Bone marrow (tissue), 2 donors: ENCODE measurements around the gene NAA15.
"Not testable (repeated sequence)": the region's sequence is repeated elsewhere in the genome, so short reads cannot be mapped to it uniquely, and the experiment has no call there.

Source experiments
- DNase-seq, 2 donors: peaks; one replicate each; lab custom pipeline; 2025; lab: John Stamatoyannopoulos, UW

Gene NAA15

GRCh38 chr4:139367421-139368090 lies 66.3 kb downstream of the NAA15 start:
- no peak for DNase-seq

GRCh38 chr4:139368998-139369397 lies 67.7 kb downstream of the NAA15 start:
- no peak for DNase-seq

- no peak for DNase-seq
Measured at GRCh38 chr4:139374251-139374650, 72.9 kb downstream of the NAA15 start.

GRCh38 chr4:139386421-139386820 lies 85.1 kb downstream of the NAA15 start:
- DNase-seq, result no peak

DNA sequence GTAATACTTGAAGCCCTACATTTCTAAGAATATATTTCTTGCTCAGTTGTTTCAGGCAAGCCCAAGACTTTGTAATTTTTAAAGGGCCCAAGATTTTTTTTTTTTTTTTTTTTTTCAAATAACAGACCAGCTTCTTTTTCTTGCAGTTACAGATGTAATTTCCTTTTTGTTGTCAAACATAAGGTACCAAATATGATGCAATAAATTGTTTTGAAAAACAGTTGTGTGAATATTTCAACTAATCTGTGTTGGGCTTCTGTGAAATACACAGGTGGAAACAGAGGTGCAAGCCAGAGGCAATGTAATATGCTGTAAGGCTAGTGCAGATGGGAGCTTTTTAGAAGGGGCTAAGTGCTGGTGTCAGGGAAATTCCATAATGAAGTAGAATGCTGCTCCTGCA lies 87.8 kb downstream of the NAA15 start:
- DNase-seq, result no peak

DNA sequence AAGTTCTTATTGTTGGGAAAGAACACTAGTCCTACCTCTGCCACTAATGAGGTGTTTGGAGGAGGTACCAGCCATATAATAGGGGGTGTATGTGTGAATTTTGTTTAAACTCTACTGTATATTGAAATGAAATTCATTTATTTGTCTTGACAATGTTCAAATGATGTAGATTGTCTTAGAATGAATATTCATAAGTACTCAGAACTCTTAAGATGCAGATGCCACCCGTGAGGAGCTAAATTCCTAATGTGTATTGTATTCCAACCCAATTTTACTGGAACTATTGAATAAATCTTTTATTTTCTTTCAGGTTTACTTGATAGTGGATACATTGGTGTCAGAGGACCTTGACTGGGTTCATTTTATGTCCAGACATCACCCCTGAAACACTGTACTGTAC lies 88.7 kb downstream of the NAA15 start:
- DNase-seq, result no peak

GRCh38 chr4:139391731-139392130 lies 90.4 kb downstream of the NAA15 start:
- no peak for DNase-seq

DNA sequence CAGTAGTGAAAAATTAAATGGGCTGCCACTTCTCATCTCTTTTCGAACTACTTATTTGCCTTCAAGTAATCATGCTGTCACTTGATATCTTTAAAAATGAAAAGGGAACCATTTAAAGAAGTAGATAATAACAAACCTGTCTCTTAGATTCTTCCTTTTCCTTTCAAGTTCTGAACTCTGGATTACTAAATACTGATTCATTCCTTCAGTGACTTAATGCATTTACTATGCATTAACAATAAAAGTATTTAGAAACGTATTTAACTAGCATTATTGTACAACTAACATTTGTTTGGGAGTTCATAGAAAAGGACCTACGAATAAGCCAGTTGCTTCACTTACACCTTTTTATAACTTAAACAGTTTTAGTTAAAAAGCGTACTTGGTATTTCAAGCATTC lies 91.5 kb downstream of the NAA15 start:
- DNase-seq, result no peak

DNA sequence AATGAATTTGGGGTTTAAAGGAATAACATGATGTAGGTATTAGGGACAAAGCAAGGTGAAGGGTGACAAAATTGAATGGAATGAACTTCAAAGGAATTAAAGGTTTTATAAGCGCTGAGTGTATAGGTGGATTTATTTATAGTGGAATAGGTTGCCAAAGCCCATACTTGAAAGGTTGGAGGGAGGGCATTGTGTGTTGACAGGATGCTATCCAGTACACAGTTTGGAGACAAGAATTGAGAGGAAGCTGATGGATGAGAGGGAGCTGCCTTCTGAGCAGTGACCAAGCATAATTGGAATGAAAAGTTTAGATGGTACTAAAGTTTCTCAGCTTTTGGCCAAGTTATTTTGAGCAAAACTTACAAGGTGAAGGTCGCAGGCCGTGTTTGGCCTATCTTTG lies 100.1 kb downstream of the NAA15 start:
- no peak for DNase-seq

DNA sequence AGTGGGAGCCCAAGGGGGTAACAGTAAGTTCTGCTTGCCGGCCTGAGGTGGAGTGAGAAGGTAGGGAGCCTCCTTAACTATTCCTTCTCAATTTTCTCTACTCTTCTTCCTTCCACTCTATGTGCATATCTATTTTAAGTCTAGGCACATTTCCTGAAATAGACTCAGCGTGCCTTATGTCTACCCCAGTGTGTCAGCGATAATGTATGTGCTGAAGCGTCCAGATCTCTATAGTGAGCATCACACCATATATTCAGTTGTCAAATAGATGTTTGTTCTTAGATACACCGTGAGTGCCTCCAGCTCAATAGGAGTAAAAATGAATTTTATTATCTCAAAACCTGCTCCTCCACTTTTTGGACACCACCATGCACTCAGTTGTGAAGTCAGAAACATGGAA lies 101.1 kb downstream of the NAA15 start:
- no peak for DNase-seq

GRCh38 chr4:139403462-139403861 lies 102.2 kb downstream of the NAA15 start:
- no peak for DNase-seq

DNA sequence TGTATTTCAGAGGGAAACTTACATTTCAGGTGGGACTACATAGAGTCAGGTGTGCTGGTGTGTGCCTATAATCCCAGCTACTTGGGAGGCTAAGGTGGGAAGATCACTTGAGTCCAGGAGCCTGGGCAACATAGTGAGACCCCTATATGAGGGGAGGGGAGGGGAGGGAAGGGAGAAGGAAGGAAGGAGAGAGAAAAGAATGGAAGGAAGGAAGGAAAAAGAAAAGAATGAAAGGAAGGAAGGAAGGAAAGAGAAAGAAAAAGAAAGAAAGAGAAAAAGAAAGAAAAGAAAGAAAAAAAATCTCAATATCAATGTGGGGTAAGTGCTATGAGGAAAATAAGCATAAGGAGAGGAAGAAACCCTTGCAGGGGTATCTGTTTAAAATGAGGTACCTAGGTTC lies 109.0 kb downstream of the NAA15 start:
- DNase-seq, result no peak

- DNase-seq, result not testable (repeated sequence)
Measured at GRCh38 chr4:139414671-139415210, 113.4 kb downstream of the NAA15 start.

DNA sequence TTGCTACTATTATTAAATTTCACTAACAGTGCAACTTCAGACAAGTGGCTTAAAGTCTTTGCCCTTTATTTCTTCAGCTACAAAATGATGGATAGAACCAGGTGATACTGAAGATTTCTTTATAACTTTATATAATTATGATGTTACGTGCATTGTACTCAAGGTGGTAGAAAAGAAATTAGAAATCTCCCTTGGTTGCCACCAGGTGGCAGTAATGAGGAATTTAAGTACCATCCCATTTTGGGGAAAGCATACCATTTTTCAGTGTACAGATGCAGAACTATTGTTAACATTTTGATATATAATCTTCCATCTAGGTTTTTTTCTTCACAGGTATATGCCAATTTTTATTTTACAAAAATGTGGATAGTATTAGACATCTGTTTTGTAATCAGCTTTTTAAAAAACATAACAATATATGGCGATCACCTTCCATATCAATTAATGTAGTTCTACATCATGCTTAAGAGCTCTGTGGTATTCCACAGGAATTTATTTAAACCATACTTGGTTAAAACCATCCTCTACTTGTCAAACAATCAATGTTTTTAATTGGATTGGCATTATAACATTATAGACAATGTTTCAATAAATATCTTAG lies 114.9 kb downstream of the NAA15 start:
- peak in 1 of 2 donors; percentile 52 for DNase-seq

GRCh38 chr4:139419388-139419914 lies 118.1 kb downstream of the NAA15 start:
- peak in 1 of 2 donors; percentile 92 for DNase-seq

DNA sequence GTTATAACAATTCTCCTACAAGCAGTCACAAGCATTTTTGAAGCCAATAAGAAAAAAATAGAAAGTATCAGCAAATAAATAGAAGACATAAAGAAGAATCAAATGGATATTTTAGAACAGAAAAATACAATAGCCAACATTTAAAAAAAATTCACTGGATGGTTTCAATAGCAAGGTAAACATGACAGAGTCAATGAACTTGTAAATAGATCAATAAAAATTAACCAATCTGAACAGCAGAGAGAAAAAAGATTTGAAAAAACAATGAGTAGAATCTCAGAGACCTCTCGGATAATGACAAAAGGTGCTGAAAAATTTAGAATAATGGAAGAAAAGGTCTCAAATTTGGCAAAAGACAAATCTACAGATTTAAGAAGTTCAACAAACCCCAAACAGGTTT lies 119.3 kb downstream of the NAA15 start:
- DNase-seq, result no peak

DNA sequence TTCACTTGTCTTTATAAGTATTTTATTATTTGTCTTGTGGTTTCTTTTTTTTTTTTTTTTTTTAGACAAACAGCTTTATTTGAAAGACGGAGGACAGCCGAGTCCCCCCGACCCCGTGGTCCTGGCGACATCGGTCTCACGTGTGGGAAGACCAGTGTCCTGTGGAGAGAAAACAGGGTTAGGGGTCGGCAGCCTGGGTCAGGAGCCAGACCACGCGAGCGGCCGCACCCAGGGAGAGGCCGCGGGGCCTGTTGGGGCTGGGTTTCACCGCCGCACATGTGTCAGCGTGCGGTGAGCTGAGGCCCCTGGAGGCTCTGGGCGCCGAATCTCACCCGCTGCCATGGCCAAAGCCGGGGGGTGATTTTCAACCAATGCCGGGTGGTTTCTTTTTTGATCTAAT lies 134.8 kb downstream of the NAA15 start:
- no peak for DNase-seq

- no peak for DNase-seq
Measured at GRCh38 chr4:139438141-139438540, 136.8 kb downstream of the NAA15 start.

DNA sequence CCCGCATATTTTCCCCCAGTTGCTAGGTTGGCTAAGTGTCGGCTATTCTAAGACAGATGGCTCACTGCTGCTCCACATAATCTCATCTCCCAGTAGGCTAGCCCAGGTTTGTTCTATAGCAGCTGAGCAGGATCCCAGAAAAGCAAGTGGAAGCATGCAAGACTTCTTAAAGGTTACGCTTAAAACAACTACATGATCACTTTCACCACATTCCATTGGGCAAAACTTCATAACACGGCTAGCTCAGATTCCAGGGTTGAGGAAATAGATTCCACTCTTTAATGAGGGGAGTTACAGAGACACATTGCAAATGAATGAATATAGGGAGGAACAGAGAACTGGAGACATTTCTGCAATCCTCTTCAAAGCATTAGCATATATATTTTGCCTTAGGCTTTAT lies 139.7 kb downstream of the NAA15 start:
- no peak for DNase-seq

DNA sequence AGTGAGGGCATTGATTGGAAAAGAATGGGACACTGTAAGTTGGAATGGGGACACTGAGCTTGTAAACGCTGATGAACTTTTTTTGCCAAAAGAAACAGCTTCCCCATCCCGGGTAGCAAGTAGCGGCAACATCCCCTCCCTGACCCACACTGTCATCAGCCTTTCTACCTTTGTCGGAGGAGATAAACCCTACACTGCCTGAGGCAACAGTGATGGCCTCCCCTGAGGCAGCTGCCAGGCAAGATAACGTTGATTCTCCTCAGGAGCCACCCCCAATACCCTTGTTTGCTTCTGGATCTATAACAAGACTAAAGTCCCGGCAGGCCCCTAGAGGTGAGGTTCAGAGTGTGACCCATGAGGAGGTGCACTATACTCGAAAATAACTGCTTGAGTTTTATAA lies 142.4 kb downstream of the NAA15 start:
- no peak for DNase-seq

GRCh38 chr4:139444881-139445280 lies 143.6 kb downstream of the NAA15 start:
- DNase-seq, result not testable (repeated sequence)

GRCh38 chr4:139447078-139447477 lies 145.8 kb downstream of the NAA15 start:
- DNase-seq, result not testable (repeated sequence)

DNA sequence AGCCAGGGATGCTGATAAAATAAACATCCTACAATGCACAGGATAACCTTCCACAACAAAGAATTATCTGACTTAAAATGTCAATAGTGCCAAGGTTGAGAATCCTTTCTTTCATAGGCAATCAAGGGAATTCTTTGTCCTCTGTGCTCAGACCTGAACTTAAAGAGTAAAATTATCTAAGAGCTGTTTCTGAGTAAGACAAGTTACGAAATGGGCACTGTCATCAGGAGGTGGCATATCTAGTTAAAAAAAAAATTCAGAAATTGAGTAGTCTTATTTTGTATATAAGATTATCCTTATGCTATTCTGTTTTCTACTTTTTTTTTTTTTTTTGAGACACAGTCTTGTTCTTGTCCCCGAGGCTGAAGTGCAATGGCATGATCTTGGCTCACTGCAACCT lies 149.3 kb downstream of the NAA15 start:
- DNase-seq, result no peak

DNA sequence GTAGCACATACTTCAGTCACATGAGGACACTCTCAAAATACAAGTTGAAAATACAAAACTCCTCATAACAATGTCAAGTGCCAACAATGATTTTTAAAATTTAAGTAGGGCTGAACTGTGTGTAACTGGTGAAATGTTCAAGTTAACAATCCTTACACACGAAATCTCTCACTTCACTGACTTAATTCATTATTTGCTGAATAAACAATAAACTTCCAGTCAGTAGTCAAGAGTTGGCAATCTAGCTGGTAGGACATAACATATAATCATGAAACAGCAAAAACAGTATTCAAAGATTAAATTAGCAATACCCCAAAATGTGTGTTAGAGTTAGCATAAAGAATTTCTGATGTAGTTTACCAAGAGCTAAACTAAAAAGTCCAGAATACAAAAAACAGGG lies 150.7 kb downstream of the NAA15 start:
- DNase-seq, result no peak
